ENCODE measurements around the gene PTPRU.

PTPRU gene

GRCh38 chr1:29325675-29326074 lies 89.4 kb downstream of the PTPRU start:
- no peak overlapping the region for H3K27ac ChIP-seq
- TF ChIP-seq ZFX (IDR thresholded peaks at IDR 0.05; ENCODE audit: borderline replicate concordance) (no peak), CTCF (IDR thresholded peaks at IDR 0.05) (no peak)

DNA sequence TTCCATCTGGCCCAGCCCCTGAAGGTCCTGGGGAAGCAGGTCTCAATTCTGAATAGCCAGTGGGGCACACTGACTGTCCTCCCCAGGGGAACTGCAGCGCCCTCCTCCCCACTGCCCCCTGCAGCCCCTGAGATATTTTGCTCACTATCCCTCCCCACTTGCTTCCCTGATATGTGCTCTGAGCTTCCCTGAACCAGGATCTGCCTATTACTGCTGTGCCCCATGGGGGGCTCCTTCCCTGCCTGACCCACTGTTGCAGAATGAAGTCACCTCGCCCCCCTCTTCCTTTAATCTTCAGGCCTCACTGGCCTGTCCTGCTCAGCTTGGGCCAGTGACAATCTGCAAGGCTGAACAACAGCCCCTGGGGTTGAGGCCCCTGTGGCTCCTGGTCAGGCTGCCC lies 89.8 kb downstream of the PTPRU start:
- TF ChIP-seq CTCF (IDR thresholded peaks at IDR 0.05) (no peak), ZFX (IDR thresholded peaks at IDR 0.05; ENCODE audit: borderline replicate concordance) (no peak)
- H3K27ac ChIP-seq: no peak overlapping the region

DNA sequence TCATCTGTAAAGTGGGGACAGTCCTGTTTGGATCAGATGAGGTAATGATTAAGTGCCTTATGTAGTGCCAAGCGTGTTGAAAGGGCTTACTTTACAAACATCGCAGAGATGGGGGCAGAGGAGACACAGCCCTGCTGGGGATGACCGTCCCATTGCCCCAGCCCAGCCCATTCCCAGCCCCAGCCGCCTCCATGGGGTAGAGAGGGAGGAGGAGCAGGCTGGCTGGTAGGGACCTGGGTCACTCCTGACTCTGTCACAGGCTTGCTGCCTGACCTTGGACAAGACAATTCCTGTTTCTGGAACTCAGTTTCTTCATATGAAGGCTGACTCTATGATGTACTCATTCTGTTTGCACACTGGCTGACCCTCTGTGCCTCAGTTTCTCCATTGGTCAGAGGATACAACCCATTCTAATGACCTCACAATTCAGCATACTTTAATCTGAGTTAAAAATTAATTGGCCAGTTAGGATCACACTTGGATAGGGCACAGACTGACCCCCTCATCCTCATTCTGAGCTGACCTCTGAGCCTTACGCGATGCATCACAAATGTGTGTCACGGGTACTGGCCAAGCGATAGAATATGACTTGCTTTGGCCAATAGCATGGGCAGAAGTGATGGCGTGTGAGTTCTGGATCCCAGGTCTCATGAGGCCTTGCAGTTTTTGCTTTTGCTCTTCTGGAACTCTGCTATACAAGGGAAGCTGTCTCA lies 91.1 kb downstream of the PTPRU start:
- TF ChIP-seq CTCF (IDR thresholded peaks at IDR 0.05) (no peak), ZFX (IDR thresholded peaks at IDR 0.05; ENCODE audit: borderline replicate concordance) (no peak)
- no peak overlapping the region for H3K27ac ChIP-seq

- no peak overlapping the region for H3K27ac ChIP-seq
- TF ChIP-seq CTCF (IDR thresholded peaks at IDR 0.05) (no peak), ZFX (IDR thresholded peaks at IDR 0.05; ENCODE audit: borderline replicate concordance) (no peak)
These were observed 92.9 kb downstream of the PTPRU start for GRCh38 chr1:29329022-29329775.

GRCh38 chr1:29330089-29330488 lies 93.8 kb downstream of the PTPRU start:
- no peak overlapping the region for H3K27ac ChIP-seq
- TF ChIP-seq ZFX (IDR thresholded peaks at IDR 0.05; ENCODE audit: borderline replicate concordance) (no peak), CTCF (IDR thresholded peaks at IDR 0.05) (no peak)

DNA sequence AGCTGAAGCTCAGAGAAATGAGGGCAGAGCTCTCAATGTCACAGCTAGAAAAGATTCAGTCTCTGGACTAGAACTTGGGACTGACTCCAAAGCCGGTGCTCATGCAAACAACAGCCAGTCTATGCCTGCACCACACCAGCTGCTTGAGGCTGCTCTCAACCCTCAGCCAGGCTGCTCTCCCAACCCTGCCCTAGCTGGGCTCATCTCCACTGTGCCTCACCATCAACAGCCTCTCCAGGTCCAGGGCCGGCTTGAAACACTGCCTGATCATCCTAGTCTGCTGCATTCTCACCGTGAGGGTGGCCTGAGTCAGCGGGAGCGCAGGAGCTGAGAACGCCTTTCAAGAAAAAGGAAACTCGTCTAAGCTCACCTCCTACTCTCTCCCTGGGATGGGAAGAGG lies 94.5 kb downstream of the PTPRU start:
- TF ChIP-seq CTCF (IDR thresholded peaks at IDR 0.05) (no peak), ZFX (IDR thresholded peaks at IDR 0.05; ENCODE audit: borderline replicate concordance) (no peak)
- H3K27ac ChIP-seq: no peak overlapping the region

DNA sequence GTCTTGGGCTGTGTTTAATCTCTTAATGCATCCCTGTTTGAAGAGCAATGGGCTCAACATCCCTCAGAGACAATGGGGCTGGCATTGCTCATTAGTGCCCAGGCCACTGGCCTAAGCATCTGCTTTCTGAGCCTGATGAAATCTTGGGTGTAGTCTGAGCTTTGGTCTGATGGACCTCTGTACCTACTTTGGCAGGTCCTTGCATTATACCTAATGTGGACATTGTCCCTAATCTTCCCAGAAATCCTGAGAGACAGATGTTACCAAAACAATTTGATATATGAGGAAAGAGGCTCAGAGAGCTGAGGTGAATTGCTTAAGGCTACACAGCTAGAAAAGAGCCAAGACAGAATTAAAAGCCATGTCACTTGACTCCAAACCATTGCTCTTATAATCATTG lies 95.0 kb downstream of the PTPRU start:
- H3K27ac ChIP-seq: no peak overlapping the region
- no peak for TF ChIP-seq ZFX (IDR thresholded peaks at IDR 0.05; ENCODE audit: borderline replicate concordance)
- TF ChIP-seq CTCF (IDR thresholded peaks at IDR 0.05): no peak
